Mesothelial cell of epicardium (in vitro differentiated cells): Measurements from ENCODE around the gene RETN. TPM values are rescaled to one million over a fixed set of nuclear protein-coding genes. Genes with fewer than 3 reads are reported as not detected.

Experiments used
- DNase-seq, 2 experiments: peaks; one replicate each; pipeline ENCODE4 v3.0.0; 2021; ENCODE audit warnings: low spot score in 2 of 2; ENCODE audit not compliant: unreplicated experiment in 2 of 2
- H3K27ac Mint-ChIP-seq: 2 replicates; pipeline ENCODE4 v1.8.0; 2021; ENCODE audit warnings: mixed read lengths
- H3K27me3 Mint-ChIP-seq: 2 replicates; pipeline ENCODE4 v1.8.0; 2021; ENCODE audit warnings: low read depth, mixed read lengths
- H3K36me3 Mint-ChIP-seq: 2 replicates; pipeline ENCODE4 v1.8.0; 2021; ENCODE audit warnings: mixed read lengths
- H3K4me1 Mint-ChIP-seq: 2 replicates; pipeline ENCODE4 v1.8.0; 2021; ENCODE audit warnings: mixed read lengths
- H3K4me3 Mint-ChIP-seq: 2 replicates; pipeline ENCODE4 v1.8.0; 2021; ENCODE audit warnings: mild to moderate bottlenecking, moderate library complexity, mixed read lengths
- H3K9me3 Mint-ChIP-seq: 2 replicates; pipeline ENCODE4 v1.8.0; 2021; ENCODE audit warnings: mixed read lengths
- CTCF ChIP-seq: fragments of 200-600 bp; sonication (generic); IDR thresholded peaks from one replicate; pipeline ENCODE4 v1.5.0; 2021; ENCODE audit warnings: antibody characterized with exemption; ENCODE audit not compliant: unreplicated experiment
- total RNA-seq: library from RNA; stranded (reverse); gene quantifications from 3 replicates; pipeline ENCODE4 v1.2.1, GENCODE V29; 2021

Gene RETN
- total RNA-seq, 1 donor from 2014 or later = not detected

- no peak for TF ChIP-seq CTCF
- H3K27me3 Mint-ChIP-seq = peaks cover 32% of the 10 kb centered on the region
- H3K36me3 Mint-ChIP-seq = no peaks in the 10 kb centered on the region
- no peak for DNase-seq
- H3K9me3 Mint-ChIP-seq = no peaks in the 10 kb centered on the region
- H3K4me1 Mint-ChIP-seq = peaks cover 9% of the 10 kb centered on the region
- no peak overlapping the region for H3K27ac Mint-ChIP-seq
- H3K4me3 Mint-ChIP-seq = no peak overlapping the region
Measured at GRCh38 chr19:7657131-7657751, 11.6 kb upstream of the RETN start.

GRCh38 chr19:7658219-7658686 lies 10.6 kb upstream of the RETN start:
- H3K4me1 Mint-ChIP-seq = peaks cover 7% of the 10 kb centered on the region
- no peak overlapping the region for H3K27ac Mint-ChIP-seq
- DNase-seq = no peak
- H3K4me3 Mint-ChIP-seq = no peak overlapping the region
- no peaks in the 10 kb centered on the region for H3K9me3 Mint-ChIP-seq
- peaks cover 34% of the 10 kb centered on the region for H3K27me3 Mint-ChIP-seq
- TF ChIP-seq CTCF = no peak
- H3K36me3 Mint-ChIP-seq = no peaks in the 10 kb centered on the region

- no peaks in the 10 kb centered on the region for H3K9me3 Mint-ChIP-seq
- TF ChIP-seq CTCF = no peak
- H3K27me3 Mint-ChIP-seq = peaks cover 43% of the 10 kb centered on the region
- H3K4me3 Mint-ChIP-seq = no peak overlapping the region
- DNase-seq = no peak
- no peak overlapping the region for H3K27ac Mint-ChIP-seq
- H3K4me1 Mint-ChIP-seq = no peaks in the 10 kb centered on the region
- H3K36me3 Mint-ChIP-seq = no peaks in the 10 kb centered on the region
Measured at GRCh38 chr19:7661744-7662538, 6.9 kb upstream of the RETN start.

GRCh38 chr19:7662657-7663056 lies 6.2 kb upstream of the RETN start:
- Mint-ChIP-seq H3K9me3 (no peaks in the 10 kb centered on the region), H3K27ac (no peak overlapping the region), H3K36me3 (no peaks in the 10 kb centered on the region), H3K27me3 (peaks cover 48% of the 10 kb centered on the region), H3K4me1 (no peaks in the 10 kb centered on the region), H3K4me3 (no peak overlapping the region)
- DNase-seq = no peak
- no peak for TF ChIP-seq CTCF

GRCh38 chr19:7663706-7664105 lies 5.1 kb upstream of the RETN start:
- no peak for TF ChIP-seq CTCF
- Mint-ChIP-seq H3K27me3 (peaks cover 51% of the 10 kb centered on the region), H3K27ac (no peak overlapping the region), H3K9me3 (no peaks in the 10 kb centered on the region), H3K36me3 (no peaks in the 10 kb centered on the region), H3K4me1 (no peaks in the 10 kb centered on the region), H3K4me3 (no peak overlapping the region)
- no peak for DNase-seq
